Dedifferentiated amniotic fluid mesenchymal stem cell (primary cell): ENCODE results near the gene CNTNAP2.

Source experiments
- DNase-seq: peaks from one replicate; pipeline ENCODE4 v3.0.0-alpha.2; 2016; ENCODE audit errors: extremely low spot score

The CNTNAP2 gene

DNA sequence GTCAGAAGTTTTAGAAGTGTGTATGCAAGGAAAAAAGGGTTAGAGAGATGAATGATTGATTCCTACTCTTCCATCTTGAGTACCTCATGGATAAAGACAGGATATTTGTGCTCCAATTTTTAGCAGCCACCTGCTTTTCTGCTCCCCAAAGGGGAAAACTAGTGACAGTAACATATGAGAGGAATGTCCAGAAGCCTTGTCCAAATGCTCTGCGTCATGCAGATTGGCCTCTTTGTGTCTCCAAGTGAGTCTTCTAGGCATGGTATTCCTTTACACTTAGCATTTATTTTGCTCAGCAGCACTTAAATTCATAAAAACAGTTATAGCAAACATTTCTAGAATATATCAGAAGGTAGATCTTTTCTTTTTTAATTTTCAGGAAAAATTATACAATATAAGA is 306.8 kb downstream of the CNTNAP2 start:
- DNase-seq, result no peak

DNA sequence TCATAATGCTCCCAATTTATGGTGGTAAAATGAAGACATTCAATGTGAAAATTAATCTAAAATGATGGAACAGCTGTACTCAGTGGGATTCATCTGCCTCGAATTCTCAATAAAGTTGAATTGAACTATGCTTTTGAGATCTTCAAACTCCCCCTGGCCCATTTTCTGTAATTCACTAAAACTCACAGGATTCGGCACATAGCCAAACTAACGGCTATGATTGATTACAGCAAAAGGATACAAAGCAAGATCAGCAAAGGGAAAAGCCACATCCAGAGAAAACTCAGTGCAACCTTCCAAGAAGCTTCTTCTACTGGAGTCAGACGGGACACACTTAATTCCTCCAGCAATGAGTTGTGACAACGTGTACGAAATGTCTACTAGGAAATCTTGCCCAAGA is 307.5 kb downstream of the CNTNAP2 start:
- DNase-seq, result no peak

DNA sequence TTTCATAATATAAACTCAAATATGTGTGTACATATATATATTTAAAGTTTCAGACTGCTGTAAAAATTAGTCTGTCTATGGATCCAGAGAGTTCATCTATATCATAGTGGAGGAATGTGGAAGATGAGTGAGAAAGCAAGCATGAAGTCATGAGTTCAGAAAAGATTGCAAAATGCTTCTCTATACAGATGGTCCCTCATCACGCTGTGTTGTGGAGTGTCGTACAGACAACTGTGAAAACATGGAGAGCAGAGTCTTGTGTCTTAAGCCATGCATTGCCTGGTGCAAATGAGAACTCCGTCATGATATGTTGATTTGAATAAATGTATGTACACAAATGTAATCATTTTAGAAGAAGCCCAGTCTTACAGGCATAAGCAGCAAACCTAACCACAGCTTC is 316.9 kb downstream of the CNTNAP2 start:
- DNase-seq, result no peak

DNA sequence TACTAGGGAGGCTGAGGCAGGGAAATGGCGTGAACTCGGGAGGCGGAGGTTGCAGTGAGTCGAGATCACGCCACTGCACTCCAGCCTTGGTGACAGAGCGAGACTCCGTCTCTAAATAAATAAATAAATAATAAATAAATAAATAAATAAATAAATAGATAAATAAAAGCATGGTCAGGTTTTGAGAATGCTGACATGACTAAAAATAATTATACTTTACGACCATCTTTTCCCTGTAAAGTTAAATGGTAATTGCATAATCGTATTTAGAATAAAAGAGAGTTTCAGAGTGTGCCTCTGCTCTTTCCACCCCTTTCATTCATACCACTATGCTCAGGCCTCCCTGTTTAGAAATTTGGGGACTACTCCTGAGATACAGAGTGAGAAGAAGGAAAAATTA is 326.5 kb downstream of the CNTNAP2 start:
- DNase-seq, result no peak

DNA sequence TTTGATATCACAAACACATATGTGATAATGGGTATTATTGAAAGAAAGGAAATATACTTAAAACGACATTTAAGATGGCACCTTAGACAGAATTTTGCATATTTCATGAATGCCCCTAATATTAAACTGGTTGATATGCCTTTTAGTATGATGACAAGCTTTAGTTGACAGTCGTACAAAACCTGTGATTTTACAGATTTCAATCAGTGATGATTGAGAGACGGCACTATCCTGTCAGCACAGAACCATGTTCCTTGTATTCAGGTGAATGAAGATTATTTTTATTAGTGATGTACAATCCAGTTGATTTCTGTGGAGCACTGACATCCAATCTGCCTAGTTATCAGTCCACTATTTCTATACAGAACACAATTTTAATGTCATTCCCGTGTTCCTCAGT is 333.0 kb downstream of the CNTNAP2 start:
- DNase-seq, result no peak

DNA sequence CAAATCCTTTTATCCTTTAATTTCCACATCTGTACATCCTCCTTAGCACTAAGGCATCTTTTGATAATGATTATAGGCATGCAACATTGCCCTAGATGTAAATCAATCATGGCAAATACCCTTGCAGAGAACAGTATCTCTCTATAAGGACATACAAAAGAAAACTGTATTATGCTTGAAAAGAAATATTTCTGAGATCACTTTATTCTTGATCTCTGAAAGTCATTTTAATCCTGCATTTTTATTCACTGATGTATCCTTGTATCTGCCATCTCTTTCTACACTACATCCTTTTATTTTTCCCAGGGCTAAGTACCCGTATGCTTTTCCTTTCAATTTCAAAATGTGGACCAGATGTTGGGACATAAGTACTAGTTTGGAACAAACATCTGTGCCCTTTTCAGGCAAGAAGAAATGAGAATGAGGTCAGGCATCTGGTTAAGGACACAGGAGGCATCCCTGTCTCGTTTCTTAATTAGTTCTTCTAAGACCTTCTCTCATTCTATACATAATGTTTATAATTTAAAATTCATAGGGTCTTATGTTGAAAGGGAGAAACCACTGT is 338.6 kb downstream of the CNTNAP2 start:
- DNase-seq, result no peak

DNA sequence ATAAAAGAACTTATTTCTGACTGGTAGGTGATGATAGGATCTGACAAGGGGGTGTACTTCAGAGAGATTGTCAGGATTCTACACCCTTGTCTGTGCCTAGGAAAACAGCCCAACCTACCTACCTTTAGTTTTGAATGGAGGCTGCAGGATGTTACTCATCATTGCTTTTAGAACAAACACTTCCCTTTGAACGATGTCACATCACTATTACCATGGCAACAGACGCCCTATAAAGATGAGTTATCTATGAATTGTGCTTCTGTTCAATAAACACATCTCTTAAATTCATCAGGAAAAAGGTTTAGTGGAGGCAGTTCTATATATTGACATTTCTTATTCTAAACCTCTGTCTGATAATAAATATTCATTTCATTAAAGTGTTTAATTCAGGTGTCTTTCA is 362.4 kb downstream of the CNTNAP2 start:
- no peak for DNase-seq

DNA sequence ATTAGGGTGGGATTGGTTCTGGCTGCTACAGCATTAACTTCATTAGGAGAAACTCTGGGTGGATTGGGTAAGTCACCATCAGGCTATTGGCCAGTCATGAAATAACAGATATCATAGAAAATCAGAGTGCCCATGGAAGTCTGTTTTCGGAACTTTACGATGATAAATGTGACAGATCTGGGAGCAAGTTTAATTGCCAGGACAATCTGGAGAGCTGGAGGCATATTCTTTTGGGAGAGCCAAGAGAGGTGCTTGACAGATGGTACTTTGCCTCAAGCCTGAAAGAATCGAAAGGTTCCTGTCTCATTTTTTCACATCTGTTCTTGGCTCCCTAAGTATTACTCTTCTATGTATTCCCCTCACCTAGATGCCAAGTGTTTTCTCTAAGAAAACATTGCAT is 369.9 kb downstream of the CNTNAP2 start:
- no peak for DNase-seq

DNA sequence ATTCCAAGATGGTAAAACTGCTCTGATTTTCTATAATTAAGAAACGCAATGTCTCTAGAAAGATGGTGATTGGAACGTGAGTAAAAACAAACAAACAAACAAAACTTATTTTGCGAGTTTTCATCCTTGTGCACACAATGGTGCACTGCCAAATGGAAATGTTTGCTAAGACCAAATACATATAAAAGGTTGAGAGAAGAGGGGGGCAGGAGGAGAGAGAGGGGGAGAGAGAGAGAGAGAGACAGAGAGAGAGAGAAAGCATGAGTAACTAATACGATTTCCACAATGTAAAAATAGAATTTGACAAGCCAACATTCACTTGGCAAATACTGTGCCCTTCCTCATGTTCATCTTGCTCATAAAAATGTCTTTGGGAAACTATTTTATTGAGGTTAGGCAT is 375.4 kb downstream of the CNTNAP2 start:
- no peak for DNase-seq

DNA sequence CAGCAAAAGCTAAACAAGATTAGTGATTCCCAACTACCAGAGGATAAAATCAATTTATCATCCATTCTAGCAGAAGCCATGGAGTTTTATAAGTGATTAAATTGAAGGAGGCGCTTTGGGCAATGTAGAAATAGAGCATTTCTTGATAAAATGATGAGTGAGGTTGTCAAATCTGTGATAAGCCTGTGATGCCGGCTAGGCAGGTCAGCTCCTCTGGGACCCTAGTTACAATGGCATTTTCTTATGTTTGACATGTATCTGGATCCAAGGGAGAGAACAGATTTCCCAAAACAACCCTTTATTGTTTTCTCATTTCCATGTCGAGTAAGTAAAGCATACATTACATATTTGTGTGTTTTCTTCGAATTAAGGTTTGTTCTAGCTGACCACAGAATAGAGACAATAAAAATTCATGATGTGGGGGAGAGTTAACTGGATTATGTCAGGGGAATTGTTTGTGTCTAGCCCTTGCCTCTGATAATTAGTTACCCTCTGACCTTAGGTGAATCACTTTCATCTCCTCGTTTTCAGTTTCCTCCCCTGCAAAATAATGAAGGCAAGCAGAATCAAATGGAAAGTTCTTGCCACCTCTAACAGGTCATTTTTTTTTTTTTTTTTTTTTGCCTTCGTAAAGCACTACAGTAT is 378.5 kb downstream of the CNTNAP2 start:
- no peak for DNase-seq

DNA sequence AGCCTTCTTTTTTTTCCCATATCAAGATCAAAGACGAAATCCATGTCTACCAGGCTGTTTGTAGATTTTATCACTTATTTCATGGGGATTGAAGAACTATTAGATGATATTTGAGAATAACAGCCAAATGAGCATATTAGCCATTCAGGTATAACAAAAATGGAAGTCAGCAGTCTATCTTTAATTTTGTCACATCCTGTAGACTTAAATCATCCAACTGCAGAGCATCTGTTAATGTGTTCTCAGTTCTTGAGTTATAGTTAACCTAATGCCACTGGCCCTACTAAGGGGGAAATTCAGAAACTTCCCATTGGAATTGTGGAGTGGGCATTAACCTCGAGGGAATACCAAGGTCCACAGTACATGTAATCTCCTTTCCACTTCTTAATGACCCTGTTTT is 380.1 kb downstream of the CNTNAP2 start:
- DNase-seq, result no peak

DNA sequence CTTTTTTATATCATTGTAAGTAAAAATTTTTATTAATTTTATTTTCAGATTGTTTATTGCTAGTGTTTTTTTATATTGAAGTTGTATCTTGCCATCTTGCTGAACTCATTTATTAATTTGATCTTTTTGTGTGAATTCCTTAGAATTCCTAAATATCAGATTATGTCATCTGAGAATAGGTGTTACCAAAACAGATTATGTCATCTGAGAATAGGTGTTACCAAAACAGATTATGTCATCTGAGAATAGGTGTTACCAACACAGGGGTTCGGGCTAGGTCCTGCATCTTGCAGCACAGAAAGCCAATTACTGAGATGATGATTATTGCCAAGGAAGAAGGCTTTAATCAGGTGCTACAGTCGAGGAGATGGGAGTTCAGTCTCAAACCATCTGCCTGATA is 383.4 kb downstream of the CNTNAP2 start:
- DNase-seq, result no peak

DNA sequence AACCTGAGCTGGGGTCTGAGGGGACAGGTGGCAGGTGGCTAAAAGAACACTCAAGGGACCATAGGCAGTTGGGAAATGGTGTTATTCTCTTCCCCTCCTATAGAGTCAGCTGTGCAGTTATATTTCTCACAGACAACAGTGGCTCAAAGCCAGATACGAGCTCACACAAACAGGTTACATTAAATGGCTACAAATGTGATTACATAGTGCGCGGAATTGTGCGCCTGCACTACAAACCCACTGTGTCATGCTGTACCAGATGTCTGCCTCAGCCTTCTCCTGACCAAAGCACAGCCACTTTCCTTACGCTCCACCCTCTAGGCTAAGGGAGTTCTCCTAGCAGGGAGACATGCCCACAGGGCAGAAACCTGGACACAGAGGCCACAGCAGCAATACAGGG is 387.2 kb downstream of the CNTNAP2 start:
- no peak for DNase-seq

DNA sequence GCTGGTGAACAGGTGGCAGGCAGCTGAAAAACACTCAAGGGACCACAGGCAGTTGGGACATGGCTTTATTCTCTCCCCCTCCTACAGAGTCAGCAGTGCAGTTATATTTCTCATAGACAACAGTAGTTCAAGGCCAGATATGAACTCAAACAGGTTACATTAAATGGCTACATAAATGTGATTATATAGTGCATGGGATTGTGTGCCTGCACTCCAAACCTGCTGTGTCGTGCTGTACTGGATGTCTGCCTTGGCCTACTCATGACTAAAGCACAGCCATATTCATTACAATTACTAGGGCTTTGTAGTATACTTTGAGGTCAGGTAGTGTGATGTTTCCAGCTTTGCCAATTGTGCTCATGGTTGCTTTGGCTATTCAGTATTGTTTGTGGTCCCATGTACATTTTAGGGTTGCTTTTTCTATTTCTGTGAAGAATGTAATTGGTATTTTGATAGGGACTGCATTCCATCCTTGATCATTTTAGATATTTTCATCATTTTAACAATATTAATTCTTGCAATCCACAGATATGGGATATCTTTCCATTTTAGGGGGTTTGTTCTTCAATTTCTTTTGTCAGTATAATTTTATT is 393.6 kb downstream of the CNTNAP2 start:
- no peak for DNase-seq

DNA sequence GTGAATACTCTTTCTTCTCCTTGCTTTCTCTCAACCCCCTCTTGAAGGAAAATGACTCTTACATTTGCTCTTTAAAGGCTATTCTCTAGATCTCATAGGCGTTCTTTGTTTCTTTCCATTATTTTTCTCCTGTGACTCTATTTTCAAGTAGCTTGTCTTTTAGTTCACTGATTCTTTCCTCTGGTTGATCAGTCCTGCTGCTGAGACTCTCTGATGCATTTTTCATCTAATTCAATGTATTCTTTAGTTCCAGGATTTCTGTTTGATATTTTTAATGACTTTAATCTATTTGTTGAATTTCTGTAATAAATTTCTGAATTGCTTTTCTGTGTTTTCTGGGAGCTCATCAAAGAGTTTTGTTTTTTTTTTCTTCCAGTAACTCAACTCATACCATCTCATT is 397.7 kb downstream of the CNTNAP2 start:
- DNase-seq, result no peak

DNA sequence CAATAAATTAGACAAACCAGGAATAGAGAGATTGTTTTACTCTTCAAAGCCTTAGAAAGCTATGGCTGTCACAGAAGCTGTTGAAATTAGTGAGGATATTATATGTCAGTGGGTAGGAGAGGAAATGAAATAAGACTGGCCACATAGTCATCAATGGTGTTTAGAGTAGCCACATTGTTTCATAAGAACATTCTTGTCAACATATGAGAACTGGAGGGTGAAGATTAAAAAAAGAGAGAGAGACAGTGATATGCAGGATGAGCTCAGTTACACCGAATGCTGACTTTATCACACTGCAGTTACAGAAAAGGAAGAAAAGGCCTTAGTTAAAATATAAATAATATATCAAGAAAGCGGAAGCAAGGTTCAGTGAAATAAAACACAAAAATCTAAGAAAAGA is 412.0 kb downstream of the CNTNAP2 start:
- no peak for DNase-seq

DNA sequence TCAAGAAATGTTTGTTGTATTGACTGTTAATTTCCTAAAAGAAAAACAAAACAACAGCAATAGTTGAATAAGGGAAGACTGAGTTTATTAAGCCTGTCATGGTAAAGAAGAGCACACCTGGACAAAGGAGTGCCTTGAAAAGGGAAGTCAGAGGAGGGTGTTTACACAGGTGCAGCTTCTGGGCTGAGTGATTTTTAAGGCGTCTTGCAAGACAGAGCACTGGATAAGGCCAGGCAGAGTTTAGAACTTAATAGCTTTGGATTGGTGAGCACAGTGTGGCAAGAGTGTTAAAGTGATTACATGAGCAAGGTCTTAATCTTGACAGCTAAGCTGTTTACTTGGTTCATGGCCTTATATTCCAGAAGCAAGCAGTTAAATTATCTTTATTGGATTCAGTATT is 423.2 kb downstream of the CNTNAP2 start:
- no peak for DNase-seq

DNA sequence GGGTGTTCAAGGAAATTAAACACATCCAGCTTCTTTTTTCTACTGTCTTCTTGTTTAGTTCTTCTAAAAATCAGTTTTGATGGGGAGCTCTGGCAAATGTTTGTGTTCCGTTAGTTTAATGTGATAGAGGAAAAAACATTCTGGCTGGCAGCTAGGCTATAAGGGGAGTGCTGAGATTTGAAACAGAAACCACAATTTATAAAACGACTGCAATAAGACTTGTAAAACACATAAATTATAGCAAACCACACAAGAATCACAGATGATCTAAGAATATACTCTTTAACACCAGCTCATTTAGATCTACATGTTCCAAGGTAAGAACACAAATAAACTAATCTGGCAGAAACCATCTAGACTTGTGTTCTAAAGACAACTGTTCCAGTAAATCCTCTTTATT is 425.5 kb downstream of the CNTNAP2 start:
- DNase-seq, result no peak

DNA sequence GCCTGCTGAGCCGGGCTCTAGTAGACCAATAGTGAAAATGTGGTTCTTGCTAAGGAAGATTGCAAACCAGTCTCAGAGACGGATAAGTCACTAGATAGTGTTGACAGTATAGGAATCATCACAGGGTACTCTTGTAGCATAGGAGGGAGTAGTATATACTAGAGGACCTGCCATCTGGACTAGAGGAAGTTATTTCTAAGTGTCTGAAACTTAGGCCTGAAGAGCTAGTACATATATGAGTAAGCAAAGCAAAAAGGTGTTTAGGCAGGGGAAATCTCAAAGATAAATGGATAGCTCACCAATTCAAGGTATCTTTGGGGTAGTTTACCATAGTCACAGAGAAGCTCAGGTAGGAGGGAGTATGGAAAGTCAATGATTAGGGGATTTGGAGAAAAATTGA is 428.1 kb downstream of the CNTNAP2 start:
- no peak for DNase-seq

DNA sequence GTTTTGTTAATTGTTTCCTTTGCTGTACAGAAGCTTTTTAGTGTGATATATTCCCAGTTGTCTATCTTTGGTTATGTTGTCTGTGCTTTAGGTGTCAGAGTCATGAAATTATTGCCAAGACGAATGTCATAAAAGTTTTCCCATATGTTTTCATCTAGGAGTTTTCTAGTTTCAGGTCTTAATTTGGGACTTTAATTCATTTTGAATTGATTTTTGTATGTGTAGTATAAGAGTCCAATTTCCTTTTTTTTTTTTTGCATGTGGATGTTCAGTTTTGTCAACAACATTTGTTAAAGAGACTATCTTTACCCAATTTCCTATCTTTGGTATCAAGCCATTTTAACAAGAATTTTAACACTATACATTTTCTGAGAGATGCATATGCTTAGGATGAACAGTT is 432.2 kb downstream of the CNTNAP2 start:
- no peak for DNase-seq

DNA sequence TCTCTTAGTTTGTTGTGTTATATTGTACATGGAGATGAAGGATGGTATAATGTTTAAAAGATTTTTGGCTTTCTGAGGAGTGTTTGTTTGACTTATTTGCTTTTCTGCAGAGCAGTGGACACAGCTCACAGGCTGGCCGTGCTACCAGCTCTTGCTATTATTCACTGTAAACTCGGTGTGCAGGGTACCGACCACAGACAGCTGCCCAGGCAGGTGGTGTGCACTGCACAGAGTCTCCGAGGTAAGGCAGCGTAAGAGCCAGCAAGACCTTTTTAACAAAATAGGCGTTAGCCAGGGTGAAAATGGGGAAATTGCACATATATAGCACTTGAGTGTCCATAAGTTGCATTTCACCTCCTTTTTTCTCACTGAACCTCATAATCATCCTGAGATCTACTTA is 438.0 kb downstream of the CNTNAP2 start:
- no peak for DNase-seq

DNA sequence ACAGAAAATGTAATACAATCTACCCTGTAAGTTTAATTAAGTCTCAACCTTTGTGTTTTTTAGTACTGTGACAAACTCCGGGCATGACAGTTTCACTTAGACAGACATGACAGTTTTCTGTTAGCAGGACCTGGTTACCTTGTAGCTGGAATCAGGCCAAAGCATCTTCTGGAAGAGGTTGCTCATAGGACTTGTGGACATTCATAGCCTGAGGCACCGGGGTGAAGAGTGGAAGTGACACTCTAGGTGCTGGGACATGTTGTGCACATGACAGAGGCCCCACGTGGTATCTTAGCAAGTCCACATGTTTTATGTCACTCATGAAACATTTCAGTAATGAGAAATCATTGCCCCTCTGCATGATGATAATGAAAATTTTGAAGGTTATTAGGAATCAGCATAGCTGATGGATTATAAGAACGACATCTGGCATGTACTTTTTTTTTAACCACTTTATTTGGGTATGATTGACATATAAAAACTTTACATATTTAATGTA is 441.4 kb downstream of the CNTNAP2 start:
- DNase-seq, result no peak

DNA sequence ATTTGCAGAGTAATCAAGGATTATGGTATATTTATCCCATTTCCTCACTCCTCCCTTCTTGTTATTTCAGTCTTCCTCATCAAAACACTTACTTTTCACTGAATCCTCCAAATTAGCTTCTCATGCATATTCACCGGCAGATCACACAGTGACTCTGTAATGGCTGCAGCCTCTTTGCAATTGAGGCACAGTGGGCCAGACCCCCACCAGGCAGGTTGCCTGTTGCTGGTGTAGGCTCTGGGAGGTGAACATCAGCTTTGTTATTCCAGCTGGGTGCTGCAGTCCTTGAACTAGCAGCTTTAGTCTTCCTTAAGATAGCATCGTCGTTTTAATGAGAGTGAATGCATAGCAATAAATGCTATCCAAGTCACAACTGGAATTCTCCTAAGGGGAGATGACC is 449.3 kb downstream of the CNTNAP2 start:
- no peak for DNase-seq

DNA sequence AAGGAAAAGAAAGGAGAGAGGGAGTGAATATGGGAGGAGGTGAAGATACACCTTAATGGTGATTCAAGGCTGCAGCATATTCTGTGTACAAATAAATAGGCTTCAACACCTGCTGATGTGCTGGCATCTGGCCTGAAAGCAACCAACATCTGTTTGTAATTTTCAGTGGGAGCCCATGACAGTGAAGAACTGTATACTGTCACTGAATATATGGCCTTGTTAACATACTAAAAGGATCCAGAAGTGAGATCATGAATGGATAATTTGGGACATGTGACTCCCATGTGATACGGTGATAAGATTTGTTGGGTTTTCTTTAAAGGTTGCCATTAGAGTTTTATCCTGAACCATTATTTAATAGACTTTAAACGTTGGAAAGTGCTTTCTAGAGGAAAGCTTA is 459.3 kb downstream of the CNTNAP2 start:
- no peak for DNase-seq
